SK-N-SH (cell line): ENCODE data around the gene GASK1A. TPM values are rescaled to one million over a fixed set of nuclear protein-coding genes. Genes with fewer than 3 reads are reported as not detected.

ENCODE experiments used
- CTCF ChIA-PET: fragments of 300-600, 350-600 bp; formaldehyde crosslinking; extraction: SDS; loops from one replicate; lab custom pipeline; 2021; lab: Yijun Ruan, JAX
- POLR2A ChIA-PET: fragments of 350-600 bp; sonication (Branson Sonifier 250); formaldehyde crosslinking; extraction: SDS; loops from one replicate; lab custom pipeline; 2020; ENCODE audit warnings: antibody characterized with exemption, inconsistent platforms; lab: Yijun Ruan, JAX
- DNase-seq: peaks from one replicate; pipeline ENCODE4 v3.0.0; 2012
- H2AFZ ChIP-seq: fragments of 200-600 bp; sonication (generic); 2 replicates; pipeline ENCODE4 v1.8.1; 2016; ENCODE audit warnings: antibody characterized with exemption, mild to moderate bottlenecking, low read depth
- H3F3A ChIP-seq: fragments of 200-600 bp; sonication (generic); replicated peaks from 2 replicates; pipeline ENCODE3; 2016; ENCODE audit warnings: antibody characterized with exemption, mild to moderate bottlenecking; ENCODE audit not compliant: insufficient read depth
- H3K27ac ChIP-seq, 2 experiments: fragments of 200-500 bp in 1 of 2; fragments of 200-600 bp in 1 of 2; sonication (Bioruptor generic) in 1 of 2; sonication (generic), shearing (Covaris generic) in 1 of 2; 2 replicates each; pipeline versions ENCODE4 v1.5.1 to v1.6.1; 2014 to 2016; ENCODE audit warnings: low read depth in 2 of 2, inconsistent platforms in 1 of 2, low read length in 1 of 2, mild to moderate bottlenecking in 1 of 2, mixed read lengths in 1 of 2
- H3K27me3 ChIP-seq: fragments of 200-600 bp; sonication (generic), shearing (Covaris generic); 2 replicates; pipeline ENCODE4 v1.6.1; 2016; ENCODE audit warnings: mixed run types; ENCODE audit not compliant: insufficient read depth
- H3K36me3 ChIP-seq, 2 experiments: fragments of 200-500 bp in 1 of 2; fragments of 200-600 bp in 1 of 2; sonication (Bioruptor generic) in 1 of 2; sonication (generic) in 1 of 2; replicated peaks in 1 of 2; 2 replicates each; pipeline versions ENCODE3 to v1.5.1; 2014 to 2016; ENCODE audit warnings: low read length in 1 of 2, mild to moderate bottlenecking in 1 of 2; ENCODE audit not compliant: insufficient read depth in 2 of 2, control insufficient read depth in 1 of 2
- H3K4me1 ChIP-seq, 2 experiments: fragments of 200-500 bp in 1 of 2; fragments of 200-600 bp in 1 of 2; sonication (Bioruptor generic) in 1 of 2; sonication (generic), shearing (Covaris generic) in 1 of 2; 2 replicates each; pipeline versions ENCODE4 v1.5.1 to v1.6.1; 2014 to 2016; ENCODE audit warnings: low read depth in 1 of 2, low read length in 1 of 2, mixed run types in 1 of 2; ENCODE audit not compliant: insufficient read depth in 2 of 2, control insufficient read depth in 1 of 2
- H3K4me2 ChIP-seq: fragments of 200-600 bp; sonication (generic), shearing (Covaris generic); 2 replicates; pipeline ENCODE4 v1.6.1; 2017; ENCODE audit warnings: mixed run types
- H3K4me3 ChIP-seq, 2 experiments: fragments of 200-500 bp in 1 of 2; fragments of 200-600 bp in 1 of 2; sonication (Bioruptor generic) in 1 of 2; sonication (generic), shearing (Covaris generic) in 1 of 2; 2 replicates each; pipeline versions ENCODE4 v1.5.1 to v1.8.1; 2014 to 2016; ENCODE audit warnings: low read depth in 2 of 2, inconsistent platforms in 1 of 2, low read length in 1 of 2, mild to moderate bottlenecking in 1 of 2, mixed read lengths in 1 of 2, moderate library complexity in 1 of 2
- H3K79me2 ChIP-seq: fragments of 200-600 bp; sonication (generic); 2 replicates; pipeline ENCODE4 v1.8.1; 2017; ENCODE audit warnings: mild to moderate bottlenecking; ENCODE audit not compliant: insufficient read depth
- H3K9ac ChIP-seq: fragments of 200-600 bp; sonication (generic); 2 replicates; pipeline ENCODE4 v1.6.1; 2017; ENCODE audit warnings: mixed run types
- H3K9me2 ChIP-seq: fragments of 200-600 bp; sonication (generic); 2 replicates; pipeline ENCODE4 v1.6.1; 2017; ENCODE audit warnings: mixed run types
- H3K9me3 ChIP-seq: fragments of 200-600 bp; sonication (generic); 2 replicates; pipeline ENCODE4 v1.6.1; 2017; ENCODE audit warnings: mixed run types, mild to moderate bottlenecking, moderate library complexity
- H4K20me1 ChIP-seq: fragments of 200-600 bp; sonication (generic); 2 replicates; pipeline ENCODE4 v1.6.1; 2017; ENCODE audit warnings: mild to moderate bottlenecking, mixed run types; ENCODE audit not compliant: insufficient read depth
- CTCF ChIP-seq: fragments of 200-600 bp; sonication (generic); IDR thresholded peaks from 2 replicates; pipeline ENCODE4 v1.6.1; 2017; ENCODE audit warnings: antibody characterized with exemption, mild to moderate bottlenecking, moderate library complexity
- ELF1 ChIP-seq: IDR thresholded peaks from 2 replicates; pipeline ENCODE4 v1.4.0; 2012
- FOSL2 ChIP-seq: IDR thresholded peaks from 2 replicates; pipeline ENCODE4 v1.4.0; 2012; ENCODE audit warnings: low read depth, mild to moderate bottlenecking, moderate library complexity, borderline replicate concordance
- GATA2 ChIP-seq: sonication (generic); formaldehyde crosslinking; IDR thresholded peaks from 2 replicates; pipeline ENCODE4 v1.5.0; 2020; ENCODE audit warnings: mild to moderate bottlenecking, missing genetic modification reagents
- IRF3 ChIP-seq: fragments of 150-350 bp; IDR thresholded peaks from 2 replicates; pipeline ENCODE4 v1.6.1; 2016; ENCODE audit warnings: mild to moderate bottlenecking, low read depth, low read length
- JUND ChIP-seq: IDR thresholded peaks from 2 replicates; pipeline ENCODE4 v1.4.0; 2012
- MXI1 ChIP-seq: IDR thresholded peaks from 2 replicates; pipeline ENCODE4 v1.6.1; 2012; ENCODE audit warnings: mild to moderate bottlenecking, low read depth, low read length, improper control_type of control experiment
- NFIC ChIP-seq: IDR thresholded peaks from 2 replicates; pipeline ENCODE4 v1.4.0; 2012; ENCODE audit warnings: borderline replicate concordance
- POLR2AphosphoS5 ChIP-seq: IDR thresholded peaks from 2 replicates; pipeline ENCODE4 v1.6.1; 2012; ENCODE audit warnings: low read depth, low read length
- RAD21 ChIP-seq: IDR thresholded peaks from 2 replicates; pipeline ENCODE4 v1.6.1; 2012; ENCODE audit warnings: mild to moderate bottlenecking, low read length
- TAF1 ChIP-seq: IDR thresholded peaks from 2 replicates; pipeline ENCODE4 v1.6.1; 2012; ENCODE audit warnings: low read depth, mild to moderate bottlenecking, low read length, moderate library complexity, borderline replicate concordance
- TCF12 ChIP-seq: IDR thresholded peaks from 2 replicates; pipeline ENCODE4 v1.4.0; 2012
- USF1 ChIP-seq: IDR thresholded peaks from 2 replicates; pipeline ENCODE4 v1.4.0; 2012; ENCODE audit warnings: low read depth, borderline replicate concordance
- USF2 ChIP-seq: fragments of 150-350 bp; IDR thresholded peaks from 2 replicates; pipeline ENCODE4 v1.6.1; 2017; ENCODE audit warnings: antibody characterized with exemption, low read length, low read depth, borderline replicate concordance
- ZBTB33 ChIP-seq: IDR thresholded peaks from 2 replicates; pipeline ENCODE4 v1.4.0; 2012; ENCODE audit warnings: low read depth, borderline replicate concordance
- WGBS: methylation state at CpG from one replicate; pipeline ENCODE4 v1.1.6; 2017; ENCODE audit warnings: low lambda C conversion rate; 5-methylcytosine and 5-hydroxymethylcytosine counted together
- polyA plus RNA-seq, 3 experiments: library from polyadenylated mRNA; depleted of rRNA; stranded (reverse); fragments of >200 nt; gene quantifications; 2 replicates each; pipeline ENCODE4 v1.2.3, GENCODE V29; 2012

GASK1A gene
- polyA plus RNA-seq, 1 of the 3 experiments (the other 2 are of a cell fraction): not detected

GRCh38 chr3:43023066-43023465, 44.0 kb downstream of the GASK1A start:
- 52% methylated on average over 4 of the region's 4 CpGs for WGBS
- TF ChIP-seq RAD21: no peak
- TF ChIP-seq USF2: no peak
- TF ChIP-seq GATA2 (CRISPR knock-in tag): no peak
- TF ChIP-seq CTCF: no peak
- no peak for TF ChIP-seq MXI1
- TF ChIP-seq POLR2AphosphoS5: no peak
- no peak for TF ChIP-seq TCF12
- TF ChIP-seq FOSL2: no peak
- TF ChIP-seq NFIC: no peak
- TF ChIP-seq JUND: no peak
- no peak for TF ChIP-seq USF1
- no peak for TF ChIP-seq TAF1
- no peak for TF ChIP-seq ZBTB33
- TF ChIP-seq IRF3: no peak
- TF ChIP-seq ELF1: no peak
- TF ChIP-seq, all 33 proteins: peak for 0

More at GRCh38 chr3:43023066-43023465, 44.0 kb downstream of the GASK1A start:
- H3F3A ChIP-seq: no peaks in the 10 kb centered on the region
- DNase-seq: no peak
- no peak overlapping the region for H3K4me2 ChIP-seq
- CTCF ChIA-PET: no interaction called here
- peaks cover 0 to 5% of the 10 kb centered on the region in 2 experiments; a peak in 1 of 4 replicates for H3K4me1 ChIP-seq
- H2AFZ ChIP-seq: no peak overlapping the region
- no peaks in the 10 kb centered on the region for H3K9me2 ChIP-seq
- no peak overlapping the region for H3K9ac ChIP-seq
- no peak overlapping the region for H3K27ac ChIP-seq
- no peak overlapping the region for H3K4me3 ChIP-seq
- H3K36me3 ChIP-seq: no peaks in the 10 kb centered on the region
- no peaks in the 10 kb centered on the region for H3K27me3 ChIP-seq
- no peaks in the 10 kb centered on the region for H3K9me3 ChIP-seq
- POLR2A ChIA-PET: no interaction called here
- no peaks in the 10 kb centered on the region for H3K79me2 ChIP-seq
- H4K20me1 ChIP-seq: no peaks in the 10 kb centered on the region
